DOHH2 (cell line): ENCODE measurements around the gene ELAPOR1.

Experiments
- CTCF ChIP-seq: fragments of 200-600 bp; sonication (generic); IDR thresholded peaks from one replicate; pipeline ENCODE4 v1.5.1; 2014; ENCODE audit warnings: antibody characterized with exemption, mild to moderate bottlenecking, low read depth, low read length; ENCODE audit not compliant: poor library complexity, severe bottlenecking
- EZH2phosphoT487 ChIP-seq: fragments of 200-600 bp; sonication (generic); IDR thresholded peaks from 2 replicates; pipeline ENCODE4 v1.6.1; 2017; ENCODE audit warnings: borderline replicate concordance, mild to moderate bottlenecking, antibody characterized with exemption, low read length, moderate library complexity, mixed read lengths

GRCh38 chr1:109151146-109151990, 37.5 kb downstream of the ELAPOR1 start:
- TF ChIP-seq EZH2phosphoT487: no peak
- no peak for TF ChIP-seq CTCF
